NCI-H748 (cell line): ENCODE measurements around the gene TMEM256.

Source experiments
- DNase-seq: peaks from one replicate; lab custom pipeline; 2025; ENCODE audit not compliant: unreplicated experiment; lab: John Stamatoyannopoulos, UW

TMEM256 gene

GRCh38 chr17:7354262-7354843 is 49.5 kb downstream of the TMEM256 start:
- DNase-seq: peak; percentile 86
